ENCODE data around the gene DAPP1.

GRCh38 chr4:99811850-99812249, 4.8 kb upstream of the DAPP1 start:
- TF ChIP-seq, protein P1, sequence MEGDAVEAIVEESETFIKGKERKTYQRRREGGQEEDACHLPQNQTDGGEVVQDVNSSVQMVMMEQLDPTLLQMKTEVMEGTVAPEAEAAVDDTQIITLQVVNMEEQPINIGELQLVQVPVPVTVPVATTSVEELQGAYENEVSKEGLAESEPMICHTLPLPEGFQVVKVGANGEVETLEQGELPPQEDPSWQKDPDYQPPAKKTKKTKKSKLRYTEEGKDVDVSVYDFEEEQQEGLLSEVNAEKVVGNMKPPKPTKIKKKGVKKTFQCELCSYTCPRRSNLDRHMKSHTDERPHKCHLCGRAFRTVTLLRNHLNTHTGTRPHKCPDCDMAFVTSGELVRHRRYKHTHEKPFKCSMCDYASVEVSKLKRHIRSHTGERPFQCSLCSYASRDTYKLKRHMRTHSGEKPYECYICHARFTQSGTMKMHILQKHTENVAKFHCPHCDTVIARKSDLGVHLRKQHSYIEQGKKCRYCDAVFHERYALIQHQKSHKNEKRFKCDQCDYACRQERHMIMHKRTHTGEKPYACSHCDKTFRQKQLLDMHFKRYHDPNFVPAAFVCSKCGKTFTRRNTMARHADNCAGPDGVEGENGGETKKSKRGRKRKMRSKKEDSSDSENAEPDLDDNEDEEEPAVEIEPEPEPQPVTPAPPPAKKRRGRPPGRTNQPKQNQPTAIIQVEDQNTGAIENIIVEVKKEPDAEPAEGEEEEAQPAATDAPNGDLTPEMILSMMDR (IDR thresholded peaks at IDR 0.05) = peak; percentile 69
- TF ChIP-seq EZH2 (IDR thresholded peaks at IDR 0.05) = no peak

Data from neural progenitor cell (in vitro differentiated cells).